Heart left ventricle (tissue), 16 donors: ENCODE measurements around the gene CASZ1. TPM values are rescaled to one million over a fixed set of nuclear protein-coding genes. Genes with fewer than 3 reads are reported as not detected.
A peak's percentile ranks its signal among the peaks of the same experiment; 100 is the strongest.

Experiments
- ATAC-seq, 4 donors: fragments of 200-7000 bp; cut with Tn5 transposase; one replicate each; pipeline ENCODE4 v1.9.1; 2020 to 2022; ENCODE audit warnings: moderate library complexity in 4 of 4, mild to moderate bottlenecking in 3 of 4, moderate number of reproducible peaks in 1 of 4
- DNase-seq, 5 donors: peaks; one replicate each; pipeline ENCODE4 v3.0.0-alpha.2; 2020
- H3K27ac ChIP-seq, 12 donors: fragments of 200-600 bp; sonication (generic) in 4 of 12; one replicate each; pipeline versions ENCODE4 v1.5.0 to v1.8.0; 2016 to 2022; ENCODE audit warnings: mild to moderate bottlenecking in 2 of 12
- H3K27me3 ChIP-seq, 9 donors: fragments of 200-600 bp; sonication (generic) in 2 of 9; one replicate each; pipeline versions ENCODE4 v1.5.1 to v1.8.0; 2016 to 2022; ENCODE audit warnings: mild to moderate bottlenecking in 3 of 9
- H3K36me3 ChIP-seq, 9 donors: fragments of 200-600 bp; sonication (generic) in 2 of 9; one replicate each; pipeline versions ENCODE4 v1.5.0 to v1.8.0; 2018 to 2022; ENCODE audit warnings: mild to moderate bottlenecking in 2 of 9
- H3K4me1 ChIP-seq, 12 donors: fragments of 200-600 bp; sonication (generic) in 4 of 12; one replicate each; pipeline versions ENCODE4 v1.5.0 to v1.8.0; 2016 to 2022; ENCODE audit warnings: mild to moderate bottlenecking in 3 of 12
- H3K4me3 ChIP-seq, 12 donors: fragments of 200-600 bp; sonication (generic) in 4 of 12; one replicate each; pipeline versions ENCODE4 v1.5.0 to v1.8.0; 2017 to 2022; ENCODE audit warnings: mild to moderate bottlenecking in 9 of 12, moderate library complexity in 4 of 12
- H3K9me3 ChIP-seq, 12 donors: fragments of 200-600 bp; sonication (generic) in 4 of 12; one replicate each; pipeline versions ENCODE4 v1.5.0 to v1.8.0; 2016 to 2022; ENCODE audit warnings: mild to moderate bottlenecking in 1 of 12
- CTCF ChIP-seq, 12 donors: fragments of 200-600 bp; sonication (generic) in 4 of 12; IDR thresholded peaks; one replicate each; pipeline versions ENCODE4 v1.5.0 to v1.8.0; 2018 to 2022; ENCODE audit warnings: antibody characterized with exemption in 12 of 12, mild to moderate bottlenecking in 5 of 12
- POLR2A ChIP-seq, 2 donors: fragments of 450-650 bp; IDR thresholded peaks; one replicate each; pipeline ENCODE4 v1.6.1; 2017; ENCODE audit warnings: antibody characterized with exemption in 2 of 2, mild to moderate bottlenecking in 2 of 2, moderate library complexity in 2 of 2
- WGBS, 4 donors: extraction: QIAGEN DNeasy Blood & Tissue Kit in 2 of 4; methylation state at CpG; one replicate each; pipeline versions ENCODE4 v1.1.5 to v1.1.7; 2013 to 2018; 5-methylcytosine and 5-hydroxymethylcytosine counted together
- intact Hi-C, 10 donors: fragments of 100-400 bp; cut with DNase I; formaldehyde crosslinking; loops; one replicate each; pipeline versions ENCODE4 v1.11.1 to v1.14.2; 2022
- polyA plus RNA-seq, 2 donors: library from polyadenylated mRNA; stranded (reverse); fragments of 200-250 nt; gene quantifications; one replicate each; pipeline ENCODE4 v1.2.3, GENCODE V29; 2013
- total RNA-seq, 9 donors: library from RNA; depleted of rRNA in 2 of 9; stranded (reverse); fragments of >200 nt in 2 of 9; fragmentation: NEBNext Ultra II Directional in 3 of 9; extraction: Animal tissue kit (Norgen Biotek cat#: 25700) in 3 of 9; gene quantifications; one replicate each; pipeline versions ENCODE4 v1.1.0 to v1.2.4, GENCODE V29; 2016 to 2023
- donor health status: ischemic (EF 13 %, LVEDD 7.1; RV severe dilation, severe dysfunction).
- donor health status: healthy with polysubstance abuse.
- donor health status: DM: no; HTN: yes; CAD: no.
- donor health status: DM: no; HTN: no; CAD: no.
- donor health status: ischemic (EF 25% LVEDD 6.9; RV normal size, moderate dysfunction).
- donor health status: ischemic (EF 25% LVEDD 5.7; RV mildly dilated, moderate dysfunction).
- donor health status: healthy.
- donor health status: DM: yes; HTN: yes; CAD: no.
- donor health status: ischemic (EF 35%, LVEDD 5.7; RV mildly dilated, moderate dysfunction).
- donor health status: nonischemic (EF 11% LVEDD 7.7; RV severe dilation, severe dysfunction).
- donor health status: DM: yes; HTN: yes; CAD: no.
- donor health status: PGD.
- donor health status: ischemic (EF 29% LVEDD 5.4; RV normal size, mild dysfunction).
- donor health status: nonischemic (EF 23%, LVEDD 6.1; RV moderate dilation, normal function).

CASZ1 gene
- total and polyA plus RNA-seq, 11 donors, result 28.8 to 84.9 (median 55.0) TPM

- Histone ChIP-seq H3K4me1 (peaks cover 0 to 20% (median 6%) of the 10 kb centered on the region in 12 donors), H3K36me3 (no peaks in the 10 kb centered on the region), H3K27me3 (no peaks in the 10 kb centered on the region), H3K4me3 (no peak overlapping the region), H3K9me3 (no peaks in the 10 kb centered on the region), H3K27ac (peak overlapping the region in 1 of 12 donors; percentile 48)
- DNase-seq (no peak), ATAC-seq (peak; percentile 72 to 86 (median 80))
- intact Hi-C loops, result no loop called here
- TF ChIP-seq CTCF (IDR thresholded peaks at IDR 0.05) (no peak), POLR2A (IDR thresholded peaks at IDR 0.05) (no peak)
- WGBS, 4 donors, result 66 to 73% (median 69%) methylated on average over 11 to 12 of the region's 12 CpGs
Observed at GRCh38 chr1:10612436-10613160, 183.8 kb downstream of the CASZ1 start.

GRCh38 chr1:10610901-10611600 lies 185.4 kb downstream of the CASZ1 start:
- ATAC-seq (no peak), DNase-seq (no peak)
- peaks cover 0 to 2% (median 0%) of the 10 kb centered on the region in 9 donors for H3K36me3 ChIP-seq
- no peaks in the 10 kb centered on the region for H3K27me3 ChIP-seq
- 80 to 88% (median 83%) methylated on average over 6 of the region's 6 CpGs for WGBS, 4 donors
- H3K4me3 ChIP-seq, result no peak overlapping the region
- H3K9me3 ChIP-seq, result no peaks in the 10 kb centered on the region
- H3K27ac ChIP-seq, result no peak overlapping the region
- intact Hi-C loops, result no loop called here
- TF ChIP-seq CTCF (IDR thresholded peaks at IDR 0.05), result no peak
- TF ChIP-seq POLR2A (IDR thresholded peaks at IDR 0.05), result no peak
- H3K4me1 ChIP-seq, result peaks cover 0 to 20% (median 6%) of the 10 kb centered on the region in 12 donors

- Histone ChIP-seq H3K27me3 (no peaks in the 10 kb centered on the region), H3K4me3 (no peak overlapping the region), H3K9me3 (no peaks in the 10 kb centered on the region), H3K27ac (no peak overlapping the region), H3K36me3 (peaks cover 0 to 3% (median 0%) of the 10 kb centered on the region in 9 donors), H3K4me1 (peaks cover 0 to 20% (median 6%) of the 10 kb centered on the region in 12 donors)
- TF ChIP-seq CTCF (IDR thresholded peaks at IDR 0.05), result no peak
- TF ChIP-seq POLR2A (IDR thresholded peaks at IDR 0.05), result no peak
- ATAC-seq (no peak), DNase-seq (no peak)
- intact Hi-C loops, result no loop called here
- WGBS, 4 donors, result 92 to 99% (median 98%) methylated on average over 2 of the region's 2 CpGs
Observed at GRCh38 chr1:10608690-10609089, 187.8 kb downstream of the CASZ1 start.

- intact Hi-C loops, result no loop called here
- Histone ChIP-seq H3K4me3 (no peak overlapping the region), H3K36me3 (peaks cover 0 to 3% (median 0%) of the 10 kb centered on the region in 9 donors), H3K27ac (no peak overlapping the region), H3K9me3 (no peaks in the 10 kb centered on the region), H3K4me1 (peaks cover 0 to 15% (median 4%) of the 10 kb centered on the region in 12 donors), H3K27me3 (no peaks in the 10 kb centered on the region)
- 91 to 93% (median 92%) methylated on average over 3 of the region's 3 CpGs for WGBS, 4 donors
- ATAC-seq (no peak), DNase-seq (no peak)
- TF ChIP-seq CTCF (IDR thresholded peaks at IDR 0.05) (no peak), POLR2A (IDR thresholded peaks at IDR 0.05) (no peak)
Observed at GRCh38 chr1:10607228-10607627, 189.2 kb downstream of the CASZ1 start.
